Ramos (cell line): ENCODE data around the gene NUBPL.
"Not testable (repeated sequence)": the region's sequence is repeated elsewhere in the genome, so short reads cannot be mapped to it uniquely, and the experiment has no call there.

Experiments
- in situ Hi-C: fragments of 300-500 bp; cut with MboI; formaldehyde crosslinking; loops from one replicate; pipeline ENCODE4 v1.14.3; 2022; ENCODE audit warnings: low sequenced_read_pairs; ENCODE audit not compliant: unreplicated experiment

The NUBPL gene

DNA sequence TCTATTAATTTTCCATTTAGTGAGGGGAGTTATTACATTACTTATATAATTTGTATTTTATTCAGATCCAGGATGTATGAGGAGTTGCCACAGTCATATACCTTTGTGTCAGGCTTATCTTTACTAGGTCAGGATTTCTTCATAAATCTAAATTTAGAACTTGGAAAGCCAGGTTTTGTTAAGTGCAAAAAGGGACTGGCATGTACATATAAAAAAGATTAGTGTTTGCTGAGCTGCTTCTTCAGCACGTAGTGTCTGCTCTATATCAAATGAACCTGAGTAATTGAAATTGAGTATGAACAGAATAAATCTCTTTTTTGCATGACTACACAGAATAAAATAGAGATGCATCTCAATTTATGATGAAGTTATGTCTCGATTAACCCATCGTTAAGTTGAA lies 157.4 kb downstream of the NUBPL start:
- in situ Hi-C loops = no loop called here

DNA sequence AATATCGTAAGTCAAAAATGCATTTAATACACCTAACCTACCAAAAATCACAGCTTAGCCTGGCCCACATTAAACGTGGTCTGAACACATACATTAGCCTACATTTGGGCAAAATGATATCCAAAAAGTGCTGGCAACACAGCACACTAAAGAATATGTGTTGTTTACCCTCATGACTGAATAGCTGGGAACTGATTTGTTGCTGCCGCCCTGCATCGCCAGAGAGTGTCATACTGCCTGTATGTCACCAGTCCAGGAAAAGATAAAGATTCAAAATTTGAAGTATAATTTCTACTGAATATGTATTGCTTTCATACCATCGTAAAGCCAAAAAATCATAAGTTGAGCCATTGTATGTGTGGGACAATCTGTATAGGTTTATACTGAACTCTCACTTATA lies 157.8 kb downstream of the NUBPL start:
- in situ Hi-C loops = no loop called here

DNA sequence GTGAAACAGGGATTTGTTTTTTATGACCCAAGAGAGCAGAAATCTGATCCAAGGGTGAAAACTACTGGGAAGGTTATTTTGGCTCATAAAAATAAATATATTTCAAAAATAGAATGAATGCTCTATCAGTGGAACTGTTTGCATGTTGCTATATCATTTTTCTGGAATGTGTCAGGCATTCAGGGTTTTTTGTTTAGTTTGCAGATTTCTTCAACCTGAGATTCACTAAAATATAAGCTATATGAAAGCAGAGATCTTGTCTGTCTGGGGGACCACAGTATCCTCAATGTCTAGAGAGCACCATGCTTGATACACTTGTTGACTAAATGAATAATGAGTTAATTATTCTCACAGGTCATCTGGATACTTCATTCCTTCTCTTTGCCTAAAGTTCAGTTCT lies 165.1 kb downstream of the NUBPL start:
- in situ Hi-C loops = no loop called here

DNA sequence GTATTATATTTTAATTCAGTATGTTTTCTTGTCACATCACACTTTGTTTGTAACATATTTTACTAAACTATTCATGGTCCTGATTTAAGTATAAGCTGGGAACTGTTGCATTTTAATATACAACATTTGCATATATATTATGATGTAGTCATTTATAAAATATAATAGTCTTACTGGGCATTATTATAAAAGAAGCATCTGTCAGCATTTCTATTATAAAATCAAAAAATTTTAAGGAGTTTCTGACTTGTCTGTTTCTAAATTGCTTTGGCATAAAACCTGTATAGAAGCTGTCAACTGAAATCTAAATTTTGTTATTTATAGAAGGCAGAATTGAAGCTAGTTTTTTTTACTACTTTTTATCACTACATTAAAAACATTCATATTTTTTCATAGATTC lies 166.6 kb downstream of the NUBPL start:
- in situ Hi-C loops = no loop called here

DNA sequence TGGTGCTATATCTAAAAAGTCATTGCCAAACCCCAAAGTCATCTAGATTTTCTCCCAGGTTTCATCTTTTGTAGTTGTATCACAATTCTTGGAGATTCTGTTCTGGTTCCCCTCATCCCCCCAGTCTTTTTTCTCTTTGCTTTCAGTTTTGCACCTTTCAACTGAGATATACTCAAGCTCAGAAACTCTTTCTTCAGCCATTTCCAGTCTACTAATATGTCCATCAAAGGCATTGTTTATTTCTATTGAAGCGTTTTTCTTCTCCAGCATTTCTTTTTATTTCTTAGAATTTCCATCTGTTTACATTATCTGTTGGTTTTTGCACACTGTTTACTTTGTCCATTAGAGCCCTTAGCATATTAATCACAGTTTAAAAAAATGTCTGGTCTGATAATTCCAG lies 179.5 kb downstream of the NUBPL start:
- in situ Hi-C loops = no loop called here

DNA sequence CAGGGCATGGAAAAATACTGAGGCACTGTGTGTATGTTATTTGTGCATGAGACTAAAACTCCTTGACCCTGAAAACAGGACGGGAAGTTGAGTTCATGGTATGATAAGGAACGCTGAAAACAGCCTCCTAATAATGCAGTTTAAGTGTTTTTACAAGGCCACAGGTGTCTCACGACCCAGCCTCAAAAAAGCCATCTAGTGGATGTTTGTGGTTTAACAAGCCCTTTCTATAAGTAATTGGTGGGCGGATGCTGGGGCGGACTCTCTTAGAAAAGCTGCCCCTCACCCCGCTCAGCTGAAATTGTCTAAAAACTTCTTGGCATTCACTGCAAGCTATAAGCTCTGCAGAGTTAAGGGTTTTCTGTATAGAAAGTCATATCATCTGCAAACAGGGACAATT lies 184.5 kb downstream of the NUBPL start:
- in situ Hi-C loops = no loop called here

DNA sequence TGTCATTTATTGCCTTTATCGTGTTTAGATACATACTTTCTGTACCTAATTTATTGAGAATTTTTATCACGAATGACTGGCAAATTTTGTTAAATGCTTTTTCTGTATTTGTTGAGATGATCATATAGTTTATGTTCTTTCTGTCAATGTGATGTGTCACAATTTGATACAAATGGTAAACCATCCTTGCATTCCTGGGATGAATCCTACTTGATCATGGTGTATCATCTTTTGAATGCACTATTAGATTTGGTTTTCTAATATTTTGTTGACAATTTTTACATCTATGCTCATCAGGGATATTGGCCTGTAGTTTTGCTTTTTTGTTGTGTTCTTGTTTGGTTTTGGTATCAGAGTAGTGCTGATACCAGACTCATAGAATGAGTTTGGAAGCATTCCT lies 185.1 kb downstream of the NUBPL start:
- in situ Hi-C loops = no loop called here

DNA sequence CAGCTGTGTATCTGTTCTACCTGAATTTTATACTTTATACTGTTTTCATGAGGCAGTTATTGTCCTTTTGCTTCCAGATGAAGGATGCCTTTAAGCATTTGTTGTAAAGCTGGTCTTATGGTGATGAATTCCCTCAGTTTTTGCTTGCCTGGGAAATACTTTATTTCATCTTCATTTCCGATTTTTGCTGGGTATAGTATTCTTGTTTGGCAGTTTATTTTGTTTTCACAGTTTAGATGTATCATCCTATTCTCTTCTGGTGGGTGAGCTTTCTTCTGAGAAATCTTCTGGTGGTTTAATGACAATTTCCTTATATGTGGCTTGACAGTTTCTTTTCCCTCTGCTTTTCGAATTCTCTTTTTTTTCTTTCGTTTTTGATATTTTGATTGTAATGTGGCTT lies 188.1 kb downstream of the NUBPL start:
- in situ Hi-C loops = no loop called here

DNA sequence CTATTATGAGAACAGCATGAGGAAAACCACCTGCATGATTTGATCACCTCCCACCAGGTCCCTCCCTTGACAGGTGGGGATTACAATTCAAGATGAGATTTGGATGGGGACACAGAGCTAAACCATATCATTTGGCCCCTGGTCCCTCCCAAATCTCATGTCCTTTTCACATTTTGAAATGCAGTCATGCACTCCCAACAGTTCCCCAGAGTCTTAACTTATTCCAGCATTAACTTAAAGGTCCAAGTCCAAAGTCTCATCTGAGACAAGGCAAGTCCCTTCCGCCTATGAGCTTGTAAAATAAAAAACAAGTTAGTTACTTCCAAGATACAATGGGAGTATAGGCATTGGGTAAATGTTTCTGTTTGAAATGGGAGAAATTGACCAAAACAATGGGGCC lies 189.8 kb downstream of the NUBPL start:
- in situ Hi-C loops = not testable (repeated sequence)

DNA sequence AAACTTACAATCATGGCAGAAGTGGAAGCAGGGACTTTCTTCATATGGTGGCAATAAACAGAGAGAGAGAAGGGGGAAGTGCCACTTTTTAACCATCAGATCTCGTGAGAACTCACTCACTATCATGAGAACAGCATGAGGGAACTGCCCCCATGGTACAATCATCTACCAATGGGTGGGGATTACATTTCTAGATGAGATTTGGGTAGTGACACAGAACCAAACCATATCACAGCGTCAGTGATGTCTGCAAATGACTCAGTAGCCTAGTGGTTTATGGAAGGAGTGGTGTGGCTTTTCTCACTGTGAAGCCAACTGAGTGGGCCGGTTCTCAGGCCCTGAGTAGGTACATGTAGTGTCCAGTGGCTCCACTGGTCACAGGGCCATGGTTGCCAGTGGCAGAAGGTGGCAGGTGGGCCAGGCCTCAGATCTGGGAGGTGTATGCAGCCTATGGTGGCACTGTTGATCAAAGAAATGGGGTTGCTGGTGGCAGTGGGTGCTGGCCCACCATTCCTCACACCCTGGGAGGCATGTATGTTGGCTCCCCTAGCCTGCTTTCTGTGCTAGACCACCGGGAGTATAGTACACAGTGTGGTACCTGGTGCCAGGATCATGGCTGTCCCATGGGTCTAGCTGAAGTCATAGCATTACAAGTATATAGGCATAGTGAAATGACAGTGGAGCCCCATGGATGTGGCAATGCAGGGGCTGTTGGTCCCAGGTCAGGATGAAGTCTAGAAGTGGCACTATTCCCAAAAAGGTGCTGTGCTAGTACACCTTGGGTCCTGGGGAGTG lies 191.9 kb downstream of the NUBPL start:
- in situ Hi-C loops = no loop called here

DNA sequence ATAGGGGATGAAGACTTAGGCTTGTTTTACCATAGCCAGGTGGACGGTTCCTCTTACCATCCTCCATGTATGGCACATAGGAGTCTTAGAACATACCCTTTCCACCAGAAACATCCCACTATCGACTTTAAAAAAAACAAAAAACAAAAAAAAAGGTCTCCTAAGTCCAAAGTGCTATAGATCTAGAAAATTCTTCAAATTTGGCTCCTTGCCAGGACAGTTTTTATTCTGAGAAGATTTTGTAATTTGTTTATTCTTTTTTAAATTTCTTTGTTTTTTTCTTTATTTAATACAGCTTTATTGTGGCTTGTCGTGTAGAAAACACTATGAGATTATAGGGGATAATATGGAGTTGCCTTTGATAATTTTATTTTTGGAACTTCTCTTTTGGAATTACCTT lies 197.7 kb downstream of the NUBPL start:
- in situ Hi-C loops = no loop called here

DNA sequence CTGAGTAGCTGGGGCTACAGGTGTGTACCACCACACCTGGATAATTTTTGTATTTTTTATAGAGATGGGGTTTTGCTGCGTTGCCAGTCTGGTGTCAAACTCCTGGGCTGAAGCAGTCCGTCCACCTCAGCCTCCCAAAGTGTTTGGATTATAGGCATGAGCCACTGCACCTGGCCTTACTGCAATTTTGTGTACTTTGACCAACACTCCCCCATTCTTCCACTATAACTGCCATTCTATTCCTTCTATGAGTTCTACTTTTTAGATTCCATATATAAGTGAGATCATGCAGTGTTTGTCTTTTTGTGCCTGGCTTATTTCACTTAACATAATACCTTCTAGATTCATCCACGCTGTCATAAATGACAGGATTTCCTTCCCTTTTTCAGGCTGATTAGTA lies 199.1 kb downstream of the NUBPL start:
- in situ Hi-C loops = no loop called here

DNA sequence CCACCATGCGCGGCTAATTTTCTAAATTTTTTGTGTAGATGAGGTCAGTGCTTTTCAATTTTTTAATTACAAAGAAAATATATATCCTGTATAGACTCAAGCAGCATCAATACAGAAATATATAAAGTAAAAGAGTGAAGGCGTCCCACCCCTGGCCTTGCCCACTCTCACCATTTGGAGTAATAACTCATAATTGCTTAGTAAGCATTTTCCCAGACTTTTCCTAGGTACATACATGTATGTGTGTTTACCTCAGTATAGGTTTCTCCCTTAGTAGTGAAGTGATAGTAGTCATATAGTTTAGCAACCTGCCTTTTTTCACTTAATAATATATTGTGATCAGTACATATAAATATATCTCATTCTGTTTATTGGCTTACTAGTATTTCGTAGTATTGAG lies 200.1 kb downstream of the NUBPL start:
- in situ Hi-C loops = no loop called here

DNA sequence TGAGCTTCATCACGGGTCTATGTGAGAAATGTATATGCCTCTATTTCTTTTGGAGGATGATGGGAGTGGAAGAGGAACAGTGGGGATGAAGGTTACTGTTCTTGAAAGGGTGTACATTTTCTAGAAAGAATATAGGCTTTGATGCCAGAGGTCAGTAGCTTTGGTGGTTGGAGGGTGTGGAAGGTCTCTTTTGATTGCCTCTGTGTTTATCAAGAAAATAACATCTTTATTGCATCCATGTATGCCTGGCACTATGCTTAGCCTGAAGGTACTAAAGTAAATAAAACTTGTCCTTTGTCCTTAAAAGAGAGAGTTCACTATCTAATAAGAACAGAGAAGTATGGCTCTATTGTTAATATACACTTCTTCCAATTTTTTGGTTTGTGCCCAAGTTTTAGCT lies 201.8 kb downstream of the NUBPL start:
- in situ Hi-C loops = no loop called here

DNA sequence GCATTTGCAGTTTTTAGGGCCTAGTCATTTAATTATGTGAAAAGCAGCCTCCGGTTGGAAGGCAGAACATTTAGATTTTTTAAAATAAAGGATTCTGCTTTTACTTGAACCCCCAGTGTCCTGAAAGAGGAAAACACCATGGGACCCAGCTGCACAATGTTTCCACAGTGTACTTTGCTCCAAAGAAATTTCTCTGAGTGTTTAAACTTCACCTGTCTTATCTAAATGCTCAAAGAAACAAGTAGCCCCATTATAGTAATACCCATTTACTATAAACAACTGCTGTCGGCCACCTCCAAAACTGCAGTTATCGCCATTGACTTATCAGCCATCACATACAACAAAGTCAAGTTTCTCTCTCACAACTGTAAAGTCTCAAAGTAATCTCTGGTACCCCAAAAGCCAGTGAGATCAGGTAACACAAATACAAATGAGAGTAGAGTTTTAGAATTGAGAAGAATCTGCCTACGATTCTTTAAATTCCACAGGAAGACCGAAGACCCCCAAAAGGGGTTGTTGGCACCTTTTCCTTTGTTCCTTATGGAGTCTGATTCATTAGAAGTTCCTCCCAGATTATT lies 205.2 kb downstream of the NUBPL start:
- in situ Hi-C loops = no loop called here

DNA sequence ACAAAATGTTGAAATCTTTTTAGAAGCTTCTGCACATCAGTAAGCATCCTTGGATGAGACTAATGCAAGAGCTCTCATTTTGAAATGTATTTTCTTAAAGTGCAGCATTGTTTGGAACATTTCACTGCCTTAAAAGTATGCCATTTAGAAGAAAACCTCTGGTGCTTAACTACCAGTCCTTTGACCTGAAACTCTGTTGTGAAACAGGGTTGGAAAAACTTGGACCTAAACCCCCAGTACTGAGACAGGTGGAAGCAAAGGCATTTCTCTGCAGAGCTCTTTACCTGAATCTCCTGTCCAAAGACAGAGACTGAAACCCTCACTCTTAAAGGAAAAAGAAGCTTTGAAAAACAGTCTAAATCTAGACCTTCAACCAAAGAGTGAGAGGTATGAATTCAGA lies 207.2 kb downstream of the NUBPL start:
- in situ Hi-C loops = no loop called here

DNA sequence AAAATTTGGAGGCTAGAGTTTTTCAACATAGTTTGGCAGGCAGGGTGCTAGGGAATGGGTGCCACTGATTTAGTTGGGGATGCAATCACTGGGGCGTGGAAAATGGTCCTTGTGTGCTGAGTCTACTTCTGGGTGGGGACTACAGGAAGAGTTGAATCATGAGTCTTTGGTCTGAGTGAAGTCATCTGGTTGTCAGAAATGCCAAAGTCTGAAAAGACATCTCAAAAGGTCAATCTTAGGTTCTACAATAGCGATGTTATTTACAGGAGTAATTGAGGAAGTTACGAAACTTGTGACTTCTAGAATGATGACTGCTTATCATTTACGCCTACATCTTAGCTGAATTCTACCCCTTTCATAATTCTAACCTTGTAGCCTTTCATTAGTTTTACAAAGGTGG lies 209.1 kb downstream of the NUBPL start:
- in situ Hi-C loops = no loop called here

DNA sequence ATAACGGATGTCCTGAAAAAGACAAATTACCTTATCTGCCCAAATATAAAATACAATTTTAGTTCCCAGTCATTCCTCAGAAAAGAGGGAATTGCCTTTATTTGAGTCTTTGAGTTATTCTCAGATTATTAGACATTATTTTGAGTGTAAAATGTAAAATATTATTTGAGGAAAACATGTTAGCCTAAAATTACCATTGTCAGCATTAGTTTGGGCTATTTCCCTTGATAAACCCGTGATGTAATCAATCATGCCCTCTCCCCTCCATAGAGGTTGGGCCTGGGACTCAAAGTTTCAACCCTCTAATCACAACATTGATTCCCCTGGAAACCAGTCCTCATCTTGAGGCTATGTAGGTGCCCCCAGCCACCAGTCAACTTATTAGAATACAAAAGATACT lies 213.4 kb downstream of the NUBPL start:
- in situ Hi-C loops = no loop called here

DNA sequence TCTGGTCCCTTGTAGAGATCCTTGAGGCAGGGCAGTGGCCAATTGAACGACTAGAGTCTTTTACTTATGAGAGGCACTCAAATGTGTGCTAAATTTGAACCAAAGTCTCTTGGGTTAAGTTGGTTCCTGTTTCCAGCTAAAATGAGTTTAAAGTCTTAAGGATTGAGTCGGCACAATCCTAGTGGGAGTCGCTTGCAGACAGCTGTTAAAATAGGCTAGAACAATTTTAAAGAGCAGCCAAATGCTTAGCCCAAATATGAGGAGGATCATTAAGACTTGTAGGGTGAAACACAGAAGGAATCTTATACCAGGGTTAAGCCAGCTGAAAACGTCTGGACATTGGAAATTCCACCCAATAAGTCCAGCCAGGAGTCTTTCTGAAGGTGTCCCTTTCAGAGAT lies 216.1 kb downstream of the NUBPL start:
- in situ Hi-C loops = no loop called here

DNA sequence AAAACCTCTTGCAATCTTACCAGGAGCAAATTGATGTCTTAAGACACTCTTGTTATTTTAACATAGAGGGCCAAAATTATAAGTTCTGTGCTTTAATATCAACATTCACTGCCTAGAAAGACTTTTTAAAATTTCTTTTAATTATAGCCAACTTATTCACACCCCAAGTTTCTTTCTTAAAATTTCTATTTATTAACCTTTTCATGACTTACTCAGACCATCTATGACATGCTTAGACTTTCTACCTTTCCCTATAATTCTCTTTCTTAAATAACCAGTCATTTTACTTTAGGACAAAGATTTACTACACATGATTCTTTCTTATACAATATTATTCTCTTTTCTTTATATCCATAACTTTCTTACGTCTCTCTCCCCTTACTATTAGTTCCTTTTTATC lies 220.4 kb downstream of the NUBPL start:
- in situ Hi-C loops = no loop called here

DNA sequence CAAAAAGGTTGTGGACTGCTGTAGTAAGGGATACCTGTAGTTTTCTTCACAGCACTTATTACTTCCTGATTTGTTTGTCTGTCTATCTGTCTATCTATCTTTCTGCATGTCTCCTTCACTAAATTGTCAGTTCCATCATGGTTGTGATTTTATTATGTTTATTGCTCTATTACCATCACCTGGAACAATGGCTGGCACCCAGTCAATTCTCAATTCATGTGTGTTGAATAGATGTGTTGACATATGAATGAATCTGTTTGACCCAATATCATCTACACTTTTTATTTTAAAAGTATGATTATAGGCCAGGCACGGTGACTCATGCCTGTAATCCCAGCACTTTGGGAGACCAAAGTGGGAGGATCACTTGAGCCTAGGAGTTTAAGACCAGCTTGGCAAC lies 224.4 kb downstream of the NUBPL start:
- in situ Hi-C loops = no loop called here

DNA sequence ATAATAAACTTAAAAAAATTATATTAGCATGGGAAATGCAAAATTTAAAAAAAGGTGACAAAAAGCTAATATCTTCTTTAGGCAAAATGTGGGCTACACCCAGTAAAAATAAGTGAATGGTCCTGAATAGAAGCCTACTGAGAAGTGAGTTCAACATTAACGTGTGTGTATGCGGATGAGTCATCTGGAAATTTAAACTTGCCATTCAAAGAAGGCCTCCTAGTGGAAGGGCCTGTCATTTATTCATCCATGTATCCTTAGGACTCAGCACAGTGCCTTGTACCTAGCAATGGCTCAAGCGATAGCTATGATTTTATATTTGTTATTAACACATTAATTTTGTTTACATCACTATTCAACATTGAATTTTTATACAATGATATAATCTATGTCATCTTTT lies 226.2 kb downstream of the NUBPL start:
- in situ Hi-C loops = no loop called here
